HG03060 (cell line): ENCODE measurements around the gene DAPL1.

Experiments
- ATAC-seq: cut with Tn5 transposase; IDR thresholded peaks from one replicate; pipeline ENCODE4 v1.9.1; 2021; ENCODE audit warnings: low read depth, moderate number of reproducible peaks; ENCODE audit not compliant: unreplicated experiment

The DAPL1 gene

DNA sequence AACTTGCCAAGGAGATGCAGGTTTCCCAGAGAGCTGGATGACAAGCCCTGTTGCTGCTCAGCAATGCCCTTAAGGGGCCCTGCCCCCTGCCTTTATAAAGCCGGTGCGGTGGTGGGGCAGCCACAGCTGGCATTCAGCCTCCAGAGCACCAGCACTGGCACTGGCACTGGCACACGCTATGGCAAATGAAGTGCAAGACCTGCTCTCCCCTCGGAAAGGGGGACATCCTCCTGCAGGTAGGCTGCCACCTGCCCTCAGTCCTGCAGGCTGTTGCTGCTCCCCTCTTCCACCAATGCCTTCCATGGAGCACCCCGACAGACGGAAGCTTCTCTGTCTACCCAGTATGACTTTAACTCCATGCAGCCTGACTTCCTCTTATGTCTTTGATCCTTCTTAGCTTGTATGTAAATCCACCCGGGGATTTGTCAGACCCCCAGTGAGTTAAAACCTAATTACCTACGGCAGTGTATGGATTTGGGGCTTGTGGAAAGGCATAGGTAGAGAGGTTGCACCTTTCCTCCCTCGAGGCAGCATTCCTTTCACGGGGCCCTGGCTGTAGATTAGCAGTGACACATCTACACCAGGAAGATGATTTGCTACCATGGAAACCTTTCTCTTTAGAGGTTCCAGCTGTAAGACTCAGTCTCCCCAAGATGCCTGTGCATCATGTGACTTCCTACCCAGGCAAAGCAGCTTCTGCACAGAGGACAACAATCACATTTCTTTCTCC is at the start of gene DAPL1:
Gene DAPL1 (plus strand): TSS at position 123 of the 730 bp plus-strand sequence. CDS start 56 bp downstream, at position 179.
- ATAC-seq, result no peak

DNA sequence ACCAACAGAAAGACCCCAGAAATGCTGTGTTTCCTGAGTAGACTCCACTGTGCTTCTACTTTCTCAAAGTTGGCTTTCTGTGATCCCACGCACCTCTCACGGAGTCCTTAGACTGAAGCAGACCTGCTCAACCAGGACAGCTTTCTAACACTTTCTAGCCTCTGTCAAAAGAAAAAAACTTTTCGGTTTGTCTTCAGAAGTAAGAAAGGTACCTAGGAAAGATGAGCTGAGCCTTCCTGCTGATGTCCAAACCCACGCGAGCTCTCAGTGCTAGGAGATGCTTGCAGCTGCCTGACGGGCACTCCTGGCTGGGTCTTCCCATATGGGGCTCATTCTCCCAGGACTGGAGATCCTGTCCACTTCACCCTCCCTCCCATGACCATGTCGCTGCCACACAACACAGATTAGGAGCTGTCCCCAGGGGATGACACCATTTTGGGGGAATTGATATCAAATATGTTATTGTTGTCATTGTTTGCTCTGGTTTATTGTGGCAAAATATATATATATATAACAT is 49.2 kb upstream of the DAPL1 start:
- ATAC-seq, result no peak

DNA sequence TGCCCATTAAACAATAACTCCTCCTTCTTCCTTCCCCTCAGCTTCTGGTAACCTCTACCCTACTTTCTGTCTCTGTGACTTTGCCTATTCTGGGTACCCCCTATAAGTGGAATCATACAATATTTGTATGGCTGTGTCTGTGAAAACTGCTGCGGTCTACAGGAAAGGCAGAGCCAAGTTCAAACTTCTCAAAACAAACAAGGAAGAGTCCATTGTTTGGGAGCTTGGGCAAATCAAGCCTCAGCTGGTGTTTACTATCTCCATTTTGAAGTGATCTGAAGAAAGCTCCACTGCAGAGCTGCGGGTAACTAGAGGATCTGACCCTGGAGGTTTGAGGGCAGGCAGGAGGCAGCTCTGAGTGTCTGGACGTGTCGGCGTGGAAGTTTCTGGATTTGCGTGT is 48.6 kb upstream of the DAPL1 start:
- no peak for ATAC-seq

DNA sequence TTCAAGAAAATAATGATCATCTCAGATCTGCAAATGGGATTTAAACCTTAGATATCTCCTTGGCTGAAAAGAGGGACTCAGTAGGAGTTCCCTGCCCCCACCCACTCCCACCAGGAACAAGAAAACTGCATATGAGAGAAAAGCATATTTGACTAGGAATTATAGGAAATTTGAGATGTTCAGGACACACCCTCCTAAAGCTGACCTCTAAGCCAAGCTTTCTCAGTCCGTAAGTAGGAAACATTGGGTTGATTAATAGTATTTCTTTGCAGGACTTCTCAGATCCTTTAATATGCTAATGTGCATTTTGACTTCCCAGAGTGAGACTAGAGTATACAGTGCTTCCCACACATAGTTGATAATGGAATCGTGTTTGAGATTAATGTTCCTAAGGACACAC is 47.8 kb upstream of the DAPL1 start:
- ATAC-seq, result no peak

DNA sequence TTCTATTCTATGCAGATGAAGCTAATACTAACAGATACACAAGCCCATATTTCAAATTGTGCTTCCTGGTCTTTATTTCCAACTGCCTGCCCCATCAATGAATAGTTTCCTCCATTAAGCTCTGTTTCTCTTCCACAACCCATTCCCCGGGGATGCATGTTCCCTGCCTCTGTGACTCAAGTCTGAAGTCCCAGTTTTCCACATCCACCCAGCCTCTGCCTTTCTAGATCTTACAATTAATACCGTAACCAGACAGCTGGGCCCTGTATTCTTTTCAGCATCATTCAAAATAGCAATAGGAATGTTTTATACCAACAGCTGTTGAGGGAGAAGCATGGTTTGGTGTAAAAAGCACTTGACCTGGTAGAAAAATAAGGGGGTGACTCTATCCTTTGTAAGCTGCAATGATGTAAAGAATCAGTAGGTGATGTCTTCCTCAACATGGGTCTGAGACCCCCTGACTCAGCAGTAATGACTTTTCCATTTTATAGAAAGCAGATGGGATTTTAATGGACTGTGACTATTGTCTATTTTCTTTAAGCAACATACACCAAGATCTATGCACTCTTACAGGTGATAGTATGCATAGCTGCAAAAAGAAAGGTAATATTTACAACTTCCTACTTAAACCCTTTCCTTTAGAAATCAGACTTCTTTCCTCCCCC is 46.1 kb upstream of the DAPL1 start:
- no peak for ATAC-seq

DNA sequence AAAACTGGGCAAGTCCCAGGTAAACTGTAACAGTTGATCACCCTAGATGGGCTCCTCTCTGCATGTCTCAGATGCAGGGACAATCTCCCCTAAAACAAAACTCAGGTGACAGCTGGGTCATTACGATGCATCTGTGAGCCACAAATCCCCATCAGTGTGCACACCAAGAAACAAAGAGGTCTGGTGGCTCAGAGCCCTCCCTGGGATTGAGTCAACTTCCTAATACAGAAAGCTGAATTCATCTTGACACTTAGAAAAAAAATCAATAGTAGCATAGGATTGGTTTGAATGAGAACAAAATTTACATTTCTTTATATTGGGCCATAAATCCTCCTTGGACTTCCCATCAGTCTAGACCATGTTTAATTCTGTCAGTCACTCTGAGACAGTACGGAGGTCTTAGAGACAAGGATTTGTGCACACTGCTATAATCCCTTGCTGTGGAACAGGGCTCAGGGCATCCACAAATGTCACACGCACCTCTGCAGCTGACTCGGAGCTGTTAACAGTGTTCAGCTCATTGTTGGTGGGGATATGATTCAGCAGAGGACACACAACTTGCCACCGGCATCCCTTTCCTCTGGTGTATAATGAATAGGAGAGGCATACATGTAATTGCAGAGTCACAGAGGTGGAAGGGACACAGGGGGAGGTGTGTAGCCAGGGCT is 44.5 kb upstream of the DAPL1 start:
- ATAC-seq, result no peak

DNA sequence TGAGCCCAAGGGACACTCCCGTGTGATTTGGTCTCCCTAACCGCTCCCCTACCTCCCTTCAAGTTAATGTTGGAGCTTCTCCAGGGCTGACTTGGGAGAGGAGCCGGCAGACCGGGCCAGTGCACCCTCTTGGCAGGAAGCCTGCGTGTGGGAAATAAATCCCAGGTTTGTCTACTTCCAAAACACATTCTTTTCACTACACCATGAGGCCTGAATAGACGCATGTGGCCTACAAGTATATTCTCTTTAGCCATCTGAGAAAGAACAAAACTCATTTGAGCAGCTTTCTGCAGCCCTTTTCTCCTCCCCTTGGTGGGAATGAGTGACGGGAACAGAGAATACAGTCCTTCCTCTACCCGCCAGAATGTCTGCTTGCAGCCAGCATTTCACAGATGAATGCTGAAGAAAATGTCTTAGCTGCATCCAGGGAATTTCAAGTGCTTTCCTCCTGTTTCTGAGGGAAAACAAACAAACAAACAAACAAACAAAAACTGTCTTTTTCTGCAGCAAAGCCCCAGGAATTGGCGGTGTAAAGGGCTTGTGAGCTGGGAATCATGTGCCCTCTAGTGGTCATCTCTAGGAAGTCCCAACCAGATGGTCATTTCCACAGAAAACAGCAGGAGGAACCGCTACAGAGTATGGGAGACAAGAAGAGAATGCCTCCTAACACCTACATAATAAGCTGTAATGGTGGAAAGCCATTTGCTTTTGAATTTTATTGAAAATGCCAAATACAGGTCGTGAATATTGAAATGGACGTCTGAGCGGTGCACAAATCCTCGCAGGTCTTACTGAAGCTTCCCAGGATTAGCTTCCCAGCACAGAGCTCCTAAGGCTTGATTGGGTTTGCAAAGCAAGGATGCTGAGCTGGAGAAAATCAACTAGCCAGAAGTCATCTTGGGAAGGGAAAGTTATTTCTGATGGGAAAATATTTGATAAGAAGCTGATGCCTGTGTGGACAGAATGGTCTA is 41.2 kb upstream of the DAPL1 start:
- ATAC-seq, result no peak

- ATAC-seq, result no peak
These were observed 39.6 kb upstream of the DAPL1 start for GRCh38 chr2:158755310-158756087.

DNA sequence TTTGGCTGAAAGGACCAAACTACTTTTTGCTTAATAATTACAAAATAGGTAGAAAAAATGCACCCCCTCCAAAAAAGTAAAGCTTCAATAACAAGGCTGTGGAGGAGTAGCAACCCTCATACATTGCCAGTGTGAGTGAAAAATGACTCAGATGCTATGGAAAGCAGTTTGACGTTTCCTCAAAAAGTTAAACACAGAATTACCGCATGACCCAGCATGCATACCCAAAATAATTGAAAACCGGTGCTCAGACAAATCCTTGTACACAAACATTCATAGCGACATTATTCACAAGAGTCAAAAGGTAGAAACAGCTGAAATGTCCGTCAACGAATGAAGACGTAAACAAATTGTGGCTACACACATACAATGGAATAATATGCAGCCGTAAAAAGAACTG is 38.8 kb upstream of the DAPL1 start:
- ATAC-seq, result no peak

- no peak for ATAC-seq
These were observed 38.1 kb upstream of the DAPL1 start for GRCh38 chr2:158756976-158757375.

- ATAC-seq, result no peak
These were observed 34.2 kb upstream of the DAPL1 start for GRCh38 chr2:158760887-158761286.

GRCh38 chr2:158761621-158762020 is 33.5 kb upstream of the DAPL1 start:
- ATAC-seq, result no peak

- no peak for ATAC-seq
These were observed 32.8 kb upstream of the DAPL1 start for GRCh38 chr2:158762336-158762735.

- no peak for ATAC-seq
These were observed 28.6 kb upstream of the DAPL1 start for GRCh38 chr2:158766524-158766923.

GRCh38 chr2:158772306-158773078 is 22.6 kb upstream of the DAPL1 start:
- ATAC-seq, result no peak

DNA sequence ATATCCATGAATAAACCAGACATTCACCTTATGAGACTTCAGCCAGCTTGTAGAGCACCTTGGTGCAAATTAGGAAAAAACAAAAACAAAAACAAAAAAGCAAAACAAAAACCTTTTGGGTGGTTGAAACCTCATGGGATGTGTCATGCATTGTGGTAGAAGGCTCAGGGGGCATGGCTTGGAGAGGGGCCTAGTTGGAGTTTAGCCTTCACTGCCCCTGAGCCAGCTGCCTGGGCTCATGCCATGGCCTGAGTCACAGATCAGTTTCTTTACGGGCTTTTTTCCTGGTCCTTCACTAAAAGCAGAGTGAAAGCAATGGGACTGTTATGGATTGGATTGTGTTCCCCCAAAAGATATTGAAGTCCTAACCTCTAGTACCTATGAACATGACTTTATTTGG is 22.0 kb upstream of the DAPL1 start:
- no peak for ATAC-seq

GRCh38 chr2:158774681-158775080 is 20.4 kb upstream of the DAPL1 start:
- ATAC-seq, result no peak

DNA sequence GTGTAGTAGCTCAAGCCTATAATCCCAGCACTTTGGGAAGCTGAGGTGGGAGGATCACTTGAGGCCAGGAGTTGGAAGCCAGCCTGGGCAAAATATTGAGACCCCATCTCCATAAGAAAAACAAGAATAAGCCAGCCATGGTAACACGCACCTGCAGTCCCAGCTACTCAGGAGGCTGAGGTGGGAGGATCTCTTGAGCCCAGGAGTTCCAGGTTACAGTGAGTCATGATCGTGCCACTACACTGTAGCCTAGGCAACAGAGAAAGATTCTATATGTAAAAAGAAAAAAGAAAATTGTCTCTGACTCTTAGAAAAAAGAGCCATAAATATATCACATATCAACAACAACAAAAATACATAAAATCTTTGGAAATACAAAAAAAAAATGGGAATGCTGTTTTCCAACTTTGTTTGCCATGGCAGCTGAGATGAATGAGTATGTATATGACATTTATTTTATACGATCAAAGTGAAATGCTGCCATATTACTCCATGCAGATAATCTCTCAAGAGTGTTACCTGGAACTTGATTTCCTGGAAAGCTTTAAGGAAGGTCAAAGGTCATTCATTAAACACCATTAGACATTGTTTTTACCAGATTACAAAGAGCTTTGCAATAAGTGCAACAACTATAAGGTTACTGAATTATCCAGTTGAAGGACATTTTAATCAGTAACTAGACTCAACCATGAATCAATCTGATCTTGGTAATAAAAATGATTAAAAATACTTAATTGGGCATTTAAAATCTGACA is 19.7 kb upstream of the DAPL1 start:
- no peak for ATAC-seq
